HepG2 (cell line): ENCODE measurements around the gene COQ8B. TPM values are rescaled to one million over a fixed set of nuclear protein-coding genes. Genes with fewer than 3 reads are reported as not detected.

Source experiments
- AFF4 ChIP-seq: sonication (generic); formaldehyde crosslinking; IDR thresholded peaks from 2 replicates; pipeline ENCODE4 v1.4.0; 2020; ENCODE audit warnings: missing genetic modification reagents
- BRD4 ChIP-seq: sonication (generic); formaldehyde crosslinking; IDR thresholded peaks from 2 replicates; pipeline ENCODE4 v1.4.0; 2020; ENCODE audit warnings: missing genetic modification reagents
- CENPBD1 ChIP-seq: sonication (generic); formaldehyde crosslinking; IDR thresholded peaks from 2 replicates; pipeline ENCODE4 v1.8.0; 2022; ENCODE audit warnings: missing genetic modification reagents, low read depth, mild to moderate bottlenecking, borderline replicate concordance
- CHD2 ChIP-seq: IDR thresholded peaks from 2 replicates; pipeline ENCODE4 v1.6.1; 2011; ENCODE audit warnings: low read depth, low read length, improper control_type of control experiment
- GLI4 ChIP-seq: sonication (generic); formaldehyde crosslinking; IDR thresholded peaks from 2 replicates; pipeline ENCODE4 v1.5.1; 2020; ENCODE audit warnings: missing genetic modification reagents, mild to moderate bottlenecking, moderate library complexity, borderline replicate concordance
- KMT2A ChIP-seq: sonication (generic); formaldehyde crosslinking; IDR thresholded peaks from 2 replicates; pipeline ENCODE4 v1.4.0; 2020; ENCODE audit warnings: missing genetic modification reagents
- MIER3 ChIP-seq: IDR thresholded peaks from 2 replicates; pipeline ENCODE4 v1.6.1; 2016; ENCODE audit warnings: missing compliant biosample characterization, borderline replicate concordance
- NFYB ChIP-seq: sonication (generic); formaldehyde crosslinking; IDR thresholded peaks from 2 replicates; pipeline ENCODE4 v1.4.0; 2020; ENCODE audit warnings: missing genetic modification reagents
- REL ChIP-seq: sonication (generic); formaldehyde crosslinking; conservative IDR thresholded peaks from 2 replicates; pipeline ENCODE4 v1.8.0; 2022; ENCODE audit warnings: mild to moderate bottlenecking, missing genetic modification reagents, moderate library complexity
- SIX4 ChIP-seq: sonication (generic); formaldehyde crosslinking; IDR thresholded peaks from 2 replicates; pipeline ENCODE4 v1.4.0; 2020; ENCODE audit warnings: missing genetic modification reagents
- SOX5 ChIP-seq: IDR thresholded peaks from 2 replicates; pipeline ENCODE4 v1.6.1; 2016; ENCODE audit warnings: borderline replicate concordance
- TBL1XR1 ChIP-seq: fragments of 150-350 bp; IDR thresholded peaks from 2 replicates; pipeline ENCODE4 v1.6.1; 2014; ENCODE audit warnings: borderline replicate concordance, low read length; ENCODE audit not compliant: partially characterized antibody
- TBX2 ChIP-seq: sonication (generic); formaldehyde crosslinking; IDR thresholded peaks from 2 replicates; pipeline ENCODE4 v1.5.0; 2020; ENCODE audit warnings: missing genetic modification reagents, mild to moderate bottlenecking, borderline replicate concordance
- XRCC5 ChIP-seq: fragments of 200-400 bp; formaldehyde crosslinking; optimal IDR thresholded peaks from 2 replicates; pipeline ENCODE3; 2017; ENCODE audit warnings: mild to moderate bottlenecking, low read length
- ZBTB20 ChIP-seq: sonication (generic); formaldehyde crosslinking; IDR thresholded peaks from 2 replicates; pipeline ENCODE4 v1.8.1; 2023; ENCODE audit warnings: missing genetic modification reagents, low read depth, mild to moderate bottlenecking, borderline replicate concordance
- ZNF253 ChIP-seq: sonication (generic); formaldehyde crosslinking; IDR thresholded peaks from 2 replicates; pipeline ENCODE4 v1.8.0; 2022; ENCODE audit warnings: mild to moderate bottlenecking, missing genetic modification reagents, borderline replicate concordance
- ZNF530 ChIP-seq: sonication (generic); formaldehyde crosslinking; IDR thresholded peaks from 2 replicates; pipeline ENCODE4 v1.5.0; 2020; ENCODE audit warnings: low read depth, mild to moderate bottlenecking, missing genetic modification reagents
- ZNF543 ChIP-seq: sonication (generic); formaldehyde crosslinking; IDR thresholded peaks from 2 replicates; pipeline ENCODE4 v1.4.0; 2020; ENCODE audit warnings: mild to moderate bottlenecking, missing genetic modification reagents
- ZNF652 ChIP-seq: IDR thresholded peaks from 2 replicates; pipeline ENCODE4 v1.6.1; 2016; ENCODE audit warnings: low read depth, borderline replicate concordance
- ZNF672 ChIP-seq: sonication (generic); formaldehyde crosslinking; IDR thresholded peaks from 2 replicates; pipeline ENCODE4 v1.8.1; 2022; ENCODE audit warnings: missing genetic modification reagents
- ZNF737 ChIP-seq: sonication (generic); formaldehyde crosslinking; IDR thresholded peaks from 2 replicates; pipeline ENCODE4 v1.5.0; 2020; ENCODE audit warnings: missing genetic modification reagents, mild to moderate bottlenecking, borderline replicate concordance
- polyA plus RNA-seq, 8 experiments: library from polyadenylated mRNA; depleted of rRNA in 3 of 8; stranded (reverse) in 7 of 8; unstranded in 1 of 8; fragments of >200 nt; fragmentation: Illumina TruSeq in 4 of 8; extraction: Trizol in 4 of 8; gene quantifications; 2 replicates each; pipeline versions ENCODE4 v1.2.1 to v1.2.3, GENCODE V29; 2011 to 2016; ENCODE audit warnings: low read depth in 4 of 8, missing spikeins in 1 of 8, mixed read lengths in 1 of 8; ENCODE audit not compliant: insufficient read depth in 1 of 8
- total RNA-seq, 5 experiments: library from RNA; depleted of rRNA; stranded (reverse); fragments of >200 nt; fragmentation: Illumina TruSeq; extraction: Trizol; gene quantifications; 2 replicates each; pipeline ENCODE4 v1.2.3, GENCODE V29; 2016; ENCODE audit warnings: low read depth in 1 of 5
- TF ChIP-seq, protein P1 (sequence below): sonication (generic); formaldehyde crosslinking; IDR thresholded peaks from 2 replicates; pipeline ENCODE4 v1.4.0; 2020; ENCODE audit warnings: missing genetic modification reagents
- TF ChIP-seq, protein P2 (sequence below): sonication (generic); formaldehyde crosslinking; IDR thresholded peaks from 2 replicates; pipeline ENCODE4 v1.8.1; 2023; ENCODE audit warnings: mild to moderate bottlenecking, inconsistent platforms, moderate library complexity, missing genetic modification reagents, borderline replicate concordance

The COQ8B gene
- total and polyA plus RNA-seq, 2 of the 13 experiments (the other 11 are each of a cell fraction or from before 2014, with no cell fraction given): 12.3 to 17.2 TPM

DNA sequence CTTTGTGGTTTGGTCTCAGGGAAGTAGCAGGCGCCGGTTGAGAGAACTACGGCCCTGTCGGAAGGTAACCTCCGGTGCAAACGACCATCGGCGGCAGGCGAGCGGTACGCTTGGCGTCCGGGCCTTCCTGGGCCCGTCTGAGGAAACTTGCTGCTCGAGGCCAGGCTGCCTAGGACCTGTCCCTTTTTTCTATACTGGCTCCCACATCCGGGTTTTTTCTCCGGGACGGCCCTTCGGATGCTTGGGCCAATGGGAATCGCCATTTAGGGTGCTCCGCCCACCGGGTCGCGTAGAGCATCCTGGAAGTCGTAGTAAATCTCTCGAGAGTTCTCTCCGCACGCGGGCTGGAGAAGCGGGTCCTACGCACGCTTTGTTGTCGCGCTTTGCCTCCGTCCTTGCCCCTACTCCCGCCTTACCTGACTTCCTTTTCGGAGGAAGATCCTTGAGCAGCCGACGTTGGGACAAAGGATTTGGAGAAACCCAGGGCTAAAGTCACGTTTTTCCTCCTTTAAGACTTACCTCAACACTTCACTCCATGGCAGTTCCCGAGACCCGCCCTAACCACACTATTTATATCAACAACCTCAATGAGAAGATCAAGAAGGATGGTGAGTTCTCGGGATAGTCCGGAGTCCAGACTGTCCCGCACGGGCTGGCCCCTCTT, 34.3 kb upstream of the COQ8B start, which contains the start of gene SNRPA (continued):
- no peak for TF ChIP-seq TBL1XR1
- no peak for TF ChIP-seq REL
- no peak for TF ChIP-seq GLI4 (CRISPR knock-in tag)
- no peak for TF ChIP-seq AFF4
- no peak for TF ChIP-seq SOX5
- TF ChIP-seq, protein P1, sequence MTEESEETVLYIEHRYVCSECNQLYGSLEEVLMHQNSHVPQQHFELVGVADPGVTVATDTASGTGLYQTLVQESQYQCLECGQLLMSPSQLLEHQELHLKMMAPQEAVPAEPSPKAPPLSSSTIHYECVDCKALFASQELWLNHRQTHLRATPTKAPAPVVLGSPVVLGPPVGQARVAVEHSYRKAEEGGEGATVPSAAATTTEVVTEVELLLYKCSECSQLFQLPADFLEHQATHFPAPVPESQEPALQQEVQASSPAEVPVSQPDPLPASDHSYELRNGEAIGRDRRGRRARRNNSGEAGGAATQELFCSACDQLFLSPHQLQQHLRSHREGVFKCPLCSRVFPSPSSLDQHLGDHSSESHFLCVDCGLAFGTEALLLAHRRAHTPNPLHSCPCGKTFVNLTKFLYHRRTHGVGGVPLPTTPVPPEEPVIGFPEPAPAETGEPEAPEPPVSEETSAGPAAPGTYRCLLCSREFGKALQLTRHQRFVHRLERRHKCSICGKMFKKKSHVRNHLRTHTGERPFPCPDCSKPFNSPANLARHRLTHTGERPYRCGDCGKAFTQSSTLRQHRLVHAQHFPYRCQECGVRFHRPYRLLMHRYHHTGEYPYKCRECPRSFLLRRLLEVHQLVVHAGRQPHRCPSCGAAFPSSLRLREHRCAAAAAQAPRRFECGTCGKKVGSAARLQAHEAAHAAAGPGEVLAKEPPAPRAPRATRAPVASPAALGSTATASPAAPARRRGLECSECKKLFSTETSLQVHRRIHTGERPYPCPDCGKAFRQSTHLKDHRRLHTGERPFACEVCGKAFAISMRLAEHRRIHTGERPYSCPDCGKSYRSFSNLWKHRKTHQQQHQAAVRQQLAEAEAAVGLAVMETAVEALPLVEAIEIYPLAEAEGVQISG: peak; percentile 69
- TF ChIP-seq ZNF253 (CRISPR knock-in tag): no peak
- no peak for TF ChIP-seq ZNF530 (CRISPR knock-in tag)
- no peak for TF ChIP-seq ZBTB20
- TF ChIP-seq XRCC5: no peak
- TF ChIP-seq NFYB (CRISPR knock-in tag): peak; percentile 65
- TF ChIP-seq SIX4 (CRISPR knock-in tag): no peak
- TF ChIP-seq, protein P2, sequence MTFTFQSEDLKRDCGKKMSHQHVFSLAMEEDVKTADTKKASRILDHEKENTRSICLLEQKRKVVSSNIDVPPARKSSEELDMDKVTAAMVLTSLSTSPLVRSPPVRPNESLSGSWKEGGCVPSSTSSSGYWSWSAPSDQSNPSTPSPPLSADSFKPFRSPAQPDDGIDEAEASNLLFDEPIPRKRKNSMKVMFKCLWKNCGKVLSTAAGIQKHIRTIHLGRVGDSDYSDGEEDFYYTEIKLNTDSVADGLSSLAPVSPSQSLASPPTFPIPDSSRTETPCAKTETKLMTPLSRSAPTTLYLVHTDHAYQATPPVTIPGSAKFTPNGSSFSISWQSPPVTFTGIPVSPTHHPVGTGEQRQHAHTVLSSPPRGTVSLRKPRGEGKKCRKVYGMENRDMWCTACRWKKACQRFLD: no peak; the same call in 1 of the 2 replicates
- no peak for TF ChIP-seq ZNF543 (CRISPR knock-in tag)
- TF ChIP-seq KMT2A: peak; percentile 58; the same call in 1 of the 2 replicates
- no peak for TF ChIP-seq TBX2 (CRISPR knock-in tag)
- no peak for TF ChIP-seq CENPBD1 (CRISPR knock-in tag)
- no peak for TF ChIP-seq ZNF652 (CRISPR knock-in tag)
- no peak for TF ChIP-seq ZNF737
- TF ChIP-seq BRD4 (CRISPR knock-in tag): peak; percentile 71; the same call in 1 of the 2 replicates
- no peak for TF ChIP-seq ZNF672 (CRISPR knock-in tag)
- TF ChIP-seq MIER3 (CRISPR knock-in tag): no peak
- peak; percentile 89 for TF ChIP-seq CHD2
